ENCODE measurements around the gene DHDH.
"Not testable (repeated sequence)": the region's sequence is repeated elsewhere in the genome, so short reads cannot be mapped to it uniquely, and the experiment has no call there.

Gene DHDH

GRCh38 chr19:48933382-48933932, at the start of gene DHDH:
Gene DHDH (plus strand): TSS chr19:48933699. CDS start chr19:48933722, 23 bp downstream.
- peak; percentile 90 for DNase-seq

GRCh38 chr19:48883726-48884125, 49.8 kb upstream of the DHDH start:
- no peak for DNase-seq

- DNase-seq = no peak
Measured at GRCh38 chr19:48887861-48888612, 45.5 kb upstream of the DHDH start.

GRCh38 chr19:48889496-48889895, 44.0 kb upstream of the DHDH start:
- not testable (repeated sequence) for DNase-seq

GRCh38 chr19:48890551-48890950, 42.9 kb upstream of the DHDH start:
- no peak for DNase-seq

- no peak for DNase-seq
Measured at GRCh38 chr19:48895226-48895625, 38.3 kb upstream of the DHDH start.

GRCh38 chr19:48896191-48896720, 37.2 kb upstream of the DHDH start:
- DNase-seq = no peak

GRCh38 chr19:48897181-48897580, 36.3 kb upstream of the DHDH start:
- peak; percentile 12 for DNase-seq

- DNase-seq = not testable (repeated sequence)
Measured at GRCh38 chr19:48899386-48899749, 34.1 kb upstream of the DHDH start.

GRCh38 chr19:48899781-48900476, 33.6 kb upstream of the DHDH start, which contains the start of gene NUCB1:
Gene NUCB1 (plus strand): TSS chr19:48900312. CDS start chr19:48900797, 485 bp downstream.
- peak; percentile 98 for DNase-seq

- no peak for DNase-seq
Measured at GRCh38 chr19:48900477-48901406, 32.8 kb upstream of the DHDH start.

- DNase-seq = not testable (repeated sequence)
Measured at GRCh38 chr19:48902291-48902690, 31.2 kb upstream of the DHDH start.

GRCh38 chr19:48903788-48904187, 29.7 kb upstream of the DHDH start:
- DNase-seq = not testable (repeated sequence)

- no peak for DNase-seq
Measured at GRCh38 chr19:48905664-48906063, 27.8 kb upstream of the DHDH start.

GRCh38 chr19:48906324-48906723, 27.2 kb upstream of the DHDH start:
- no peak for DNase-seq

GRCh38 chr19:48907671-48908070, 25.8 kb upstream of the DHDH start:
- no peak for DNase-seq

- not testable (repeated sequence) for DNase-seq
Measured at GRCh38 chr19:48909424-48910077, 23.9 kb upstream of the DHDH start.

GRCh38 chr19:48910803-48911202, 22.7 kb upstream of the DHDH start:
- DNase-seq = no peak

- peak; percentile 33 for DNase-seq
Measured at GRCh38 chr19:48913114-48913889, 20.2 kb upstream of the DHDH start.

GRCh38 chr19:48914181-48914580, 19.3 kb upstream of the DHDH start:
- DNase-seq = no peak

- no peak for DNase-seq
Measured at GRCh38 chr19:48915757-48916156, 17.7 kb upstream of the DHDH start.

Measured in NCI-H2171 (cell line).